Thyroid gland (tissue), 4 donors: ENCODE measurements around the gene IRGC.

Experiments used
- CTCF ChIP-seq, 6 experiments: fragments of 200-600 bp in 3 of 6; fragments of 450-650 bp in 3 of 6; sonication (generic) in 3 of 6; IDR thresholded peaks; one replicate each; pipeline ENCODE4 v1.5.1; 2016 to 2019; ENCODE audit warnings: antibody characterized with exemption in 6 of 6, mild to moderate bottlenecking in 2 of 6, inconsistent platforms in 1 of 6, moderate library complexity in 1 of 6
- POLR2A ChIP-seq, 2 donors: fragments of 450-650 bp; IDR thresholded peaks; one replicate each; pipeline ENCODE4 v1.6.1; 2017; ENCODE audit warnings: antibody characterized with exemption in 2 of 2, mild to moderate bottlenecking in 2 of 2, moderate library complexity in 1 of 2

- no peak for TF ChIP-seq CTCF (IDR thresholded peaks at IDR 0.05)
- TF ChIP-seq POLR2A (IDR thresholded peaks at IDR 0.05): no peak
Measured at GRCh38 chr19:43748205-43748594, 32.3 kb downstream of the IRGC start.
